Stimulated activated naive B cell treated with anti-CD40 and anti-IgM and Interleukin-4, amounts not matched to agents 10 μg/mL and 1 μg/mL and 100 μg/mL, for 72 hours (primary cell): ENCODE results near the gene INTS11.

Experiments
- ATAC-seq, 2 donors: fragments of 150-1000 bp; cut with Tn5 transposase; replicated peaks; 2 replicates each; pipeline ENCODE4 v1.10.0; 2021; ENCODE audit warnings: moderate library complexity in 1 of 2
- DNase-seq: peaks from one replicate; pipeline ENCODE4 v3.0.0; 2021
- H3K27ac Mint-ChIP-seq: one replicate; pipeline ENCODE4 v1.8.0; 2022; ENCODE audit warnings: mild to moderate bottlenecking, mixed read lengths
- H3K27me3 Mint-ChIP-seq, 2 donors: one replicate each; pipeline ENCODE4 v1.8.0; 2022; ENCODE audit warnings: mixed read lengths in 2 of 2
- H3K36me3 Mint-ChIP-seq, 2 donors: one replicate each; pipeline ENCODE4 v1.8.0; 2022; ENCODE audit warnings: mixed read lengths in 2 of 2, mild to moderate bottlenecking in 1 of 2
- H3K4me1 Mint-ChIP-seq, 2 donors: one replicate each; pipeline ENCODE4 v1.8.0; 2022; ENCODE audit warnings: mixed read lengths in 2 of 2, mild to moderate bottlenecking in 1 of 2
- H3K4me3 Mint-ChIP-seq, 2 donors: one replicate each; pipeline ENCODE4 v1.8.0; 2022; ENCODE audit warnings: mild to moderate bottlenecking in 2 of 2, mixed read lengths in 2 of 2, moderate library complexity in 1 of 2
- H3K9me3 Mint-ChIP-seq, 2 donors: one replicate each; pipeline ENCODE4 v1.8.0; 2022; ENCODE audit warnings: mixed read lengths in 2 of 2, mild to moderate bottlenecking in 1 of 2

INTS11 gene

GRCh38 chr1:1332774-1333480 is 8.5 kb upstream of the INTS11 start:
- Mint-ChIP-seq H3K9me3 (no peaks in the 10 kb centered on the region), H3K27ac (no peak overlapping the region), H3K4me3 (no peak overlapping the region), H3K27me3 (no peaks in the 10 kb centered on the region), H3K4me1 (peaks cover 0 to 6% of the 10 kb centered on the region in 2 donors), H3K36me3 (peaks cover 9 to 17% of the 10 kb centered on the region in 2 donors)
- DNase-seq (no peak), ATAC-seq (peak in 1 of 2 donors; percentile 6)

GRCh38 chr1:1332031-1332755 is 7.7 kb upstream of the INTS11 start:
- ATAC-seq = peak in 1 of 2 donors; percentile 5
- Mint-ChIP-seq H3K27ac (no peak overlapping the region), H3K4me1 (peaks cover 2 to 9% of the 10 kb centered on the region in 2 donors), H3K27me3 (no peaks in the 10 kb centered on the region), H3K36me3 (peaks cover 7 to 15% of the 10 kb centered on the region in 2 donors), H3K9me3 (no peaks in the 10 kb centered on the region), H3K4me3 (no peak overlapping the region)
- DNase-seq = no peak

GRCh38 chr1:1331068-1331965 is 6.9 kb upstream of the INTS11 start, which contains the start of gene TAS1R3:
TAS1R3 (plus strand) TSS chr1:1331280; CDS start chr1:1331346, 66 bp downstream.
- no peak for DNase-seq
- Mint-ChIP-seq H3K4me1 (peaks cover 11% of the 10 kb centered on the region in 2 donors), H3K36me3 (peaks cover 6 to 13% of the 10 kb centered on the region in 2 donors), H3K9me3 (no peaks in the 10 kb centered on the region), H3K4me3 (no peak within 1 kb of the TSS), H3K27me3 (no peaks in the 10 kb centered on the region), H3K27ac (peak within 1 kb of the TSS; percentile 49)
- no peak for ATAC-seq

- Mint-ChIP-seq H3K4me3 (no peak overlapping the region), H3K27ac (peak overlapping the region; percentile 49), H3K27me3 (no peaks in the 10 kb centered on the region), H3K9me3 (no peaks in the 10 kb centered on the region), H3K36me3 (peaks cover 6 to 13% of the 10 kb centered on the region in 2 donors), H3K4me1 (peaks cover 17 to 19% of the 10 kb centered on the region in 2 donors)
- DNase-seq (no peak), ATAC-seq (no peak)
Measured at GRCh38 chr1:1330366-1331067, 6.1 kb upstream of the INTS11 start.

- Mint-ChIP-seq H3K4me1 (peaks cover 17 to 22% of the 10 kb centered on the region in 2 donors), H3K4me3 (no peak overlapping the region), H3K27me3 (no peaks in the 10 kb centered on the region), H3K9me3 (no peaks in the 10 kb centered on the region), H3K36me3 (peaks cover 6 to 14% of the 10 kb centered on the region in 2 donors), H3K27ac (peak overlapping the region; percentile 37)
- DNase-seq = no peak
- no peak for ATAC-seq
Measured at GRCh38 chr1:1329304-1330210, 5.1 kb upstream of the INTS11 start.

- no peak overlapping the region for H3K4me3 Mint-ChIP-seq
- no peak for ATAC-seq
- no peak for DNase-seq
- H3K4me1 Mint-ChIP-seq = peaks cover 21 to 27% of the 10 kb centered on the region in 2 donors
- H3K36me3 Mint-ChIP-seq = peaks cover 4 to 15% of the 10 kb centered on the region in 2 donors
- no peaks in the 10 kb centered on the region for H3K27me3 Mint-ChIP-seq
- H3K27ac Mint-ChIP-seq = peak overlapping the region; percentile 59
- H3K9me3 Mint-ChIP-seq = no peaks in the 10 kb centered on the region
Measured at GRCh38 chr1:1328254-1328653, 3.8 kb upstream of the INTS11 start.

GRCh38 chr1:1327291-1327690 is 2.8 kb upstream of the INTS11 start:
- Mint-ChIP-seq H3K36me3 (peaks cover 4 to 19% of the 10 kb centered on the region in 2 donors), H3K27me3 (no peaks in the 10 kb centered on the region), H3K27ac (no peak overlapping the region), H3K4me3 (no peak overlapping the region), H3K4me1 (peaks cover 25 to 35% of the 10 kb centered on the region in 2 donors), H3K9me3 (no peaks in the 10 kb centered on the region)
- ATAC-seq (no peak), DNase-seq (no peak)

GRCh38 chr1:1326075-1326605 is 1.7 kb upstream of the INTS11 start:
- peaks cover 4 to 23% of the 10 kb centered on the region in 2 donors for H3K36me3 Mint-ChIP-seq
- peak overlapping the region; percentile 77 to 92 for H3K4me3 Mint-ChIP-seq
- DNase-seq (no peak), ATAC-seq (no peak)
- no peaks in the 10 kb centered on the region for H3K27me3 Mint-ChIP-seq
- peak overlapping the region; percentile 72 for H3K27ac Mint-ChIP-seq
- no peaks in the 10 kb centered on the region for H3K9me3 Mint-ChIP-seq
- peaks cover 28 to 40% of the 10 kb centered on the region in 2 donors for H3K4me1 Mint-ChIP-seq

GRCh38 chr1:1325288-1326074 is 1.0 kb upstream of the INTS11 start:
- ATAC-seq = no peak
- H3K27me3 Mint-ChIP-seq = no peaks in the 10 kb centered on the region

GRCh38 chr1:1324084-1324523 is 356 bp downstream of the INTS11 start:
- DNase-seq = no peak
- Mint-ChIP-seq H3K4me3 (peak overlapping the region; percentile 92 to 93), H3K27me3 (no peaks in the 10 kb centered on the region), H3K4me1 (peaks cover 24 to 60% of the 10 kb centered on the region in 2 donors), H3K27ac (peak overlapping the region; percentile 97), H3K9me3 (no peaks in the 10 kb centered on the region), H3K36me3 (peaks cover 4 to 31% of the 10 kb centered on the region in 2 donors)
- ATAC-seq = peak; percentile 48 to 51

More at GRCh38 chr1:1325288-1326074, 1.0 kb upstream of the INTS11 start:
- no peak for DNase-seq
- no peaks in the 10 kb centered on the region for H3K9me3 Mint-ChIP-seq
- peaks cover 4 to 23% of the 10 kb centered on the region in 2 donors for H3K36me3 Mint-ChIP-seq
- peaks cover 26 to 46% of the 10 kb centered on the region in 2 donors for H3K4me1 Mint-ChIP-seq
- H3K27ac Mint-ChIP-seq = peak overlapping the region; percentile 75
- H3K4me3 Mint-ChIP-seq = peak overlapping the region; percentile 77 to 92

- Mint-ChIP-seq H3K4me1 (peaks cover 24 to 66% of the 10 kb centered on the region in 2 donors), H3K27me3 (no peaks in the 10 kb centered on the region), H3K27ac (peak overlapping the region; percentile 92), H3K4me3 (peak overlapping the region; percentile 74 to 89), H3K9me3 (no peaks in the 10 kb centered on the region), H3K36me3 (peaks cover 6 to 34% of the 10 kb centered on the region in 2 donors)
- DNase-seq = no peak
- no peak for ATAC-seq
Measured at GRCh38 chr1:1322952-1323351, 1.5 kb downstream of the INTS11 start.

- no peaks in the 10 kb centered on the region for H3K9me3 Mint-ChIP-seq
- DNase-seq = no peak
- H3K27me3 Mint-ChIP-seq = no peaks in the 10 kb centered on the region
- H3K4me1 Mint-ChIP-seq = peaks cover 22 to 66% of the 10 kb centered on the region in 2 donors
- peak overlapping the region; percentile 81 for H3K27ac Mint-ChIP-seq
- peak overlapping the region; percentile 74 to 89 for H3K4me3 Mint-ChIP-seq
- peaks cover 6 to 35% of the 10 kb centered on the region in 2 donors for H3K36me3 Mint-ChIP-seq
- no peak for ATAC-seq
Measured at GRCh38 chr1:1322418-1322817, 2.0 kb downstream of the INTS11 start.
